ENCODE measurements around the gene ADGRL2. TPM values are rescaled to one million over a fixed set of nuclear protein-coding genes. Genes with fewer than 3 reads are reported as not detected.

The ADGRL2 gene
- total RNA-seq, 1 donor: 104 TPM

DNA sequence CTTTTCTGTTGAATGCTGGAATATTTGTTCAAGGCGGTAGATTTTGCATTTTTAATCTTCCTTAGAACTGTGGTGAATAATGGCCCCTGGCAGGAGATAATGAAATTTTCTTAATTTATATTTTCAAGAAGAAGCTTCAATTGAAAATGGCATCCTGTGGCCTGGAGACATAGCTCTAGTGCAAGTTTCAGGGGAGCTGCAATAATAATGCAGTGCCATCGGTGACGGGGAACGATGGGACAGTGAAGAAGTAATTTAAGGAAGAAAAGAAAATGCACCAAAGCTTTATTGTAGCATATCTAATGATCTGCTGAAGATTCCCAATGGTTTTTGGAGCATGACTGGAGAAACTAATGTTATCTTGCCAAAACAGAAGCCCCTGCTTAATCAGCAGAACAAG lies 128.4 kb downstream of the ADGRL2 start:
- no peak for DNase-seq (ENCODE audit: low read depth)
- TF ChIP-seq, protein P1, sequence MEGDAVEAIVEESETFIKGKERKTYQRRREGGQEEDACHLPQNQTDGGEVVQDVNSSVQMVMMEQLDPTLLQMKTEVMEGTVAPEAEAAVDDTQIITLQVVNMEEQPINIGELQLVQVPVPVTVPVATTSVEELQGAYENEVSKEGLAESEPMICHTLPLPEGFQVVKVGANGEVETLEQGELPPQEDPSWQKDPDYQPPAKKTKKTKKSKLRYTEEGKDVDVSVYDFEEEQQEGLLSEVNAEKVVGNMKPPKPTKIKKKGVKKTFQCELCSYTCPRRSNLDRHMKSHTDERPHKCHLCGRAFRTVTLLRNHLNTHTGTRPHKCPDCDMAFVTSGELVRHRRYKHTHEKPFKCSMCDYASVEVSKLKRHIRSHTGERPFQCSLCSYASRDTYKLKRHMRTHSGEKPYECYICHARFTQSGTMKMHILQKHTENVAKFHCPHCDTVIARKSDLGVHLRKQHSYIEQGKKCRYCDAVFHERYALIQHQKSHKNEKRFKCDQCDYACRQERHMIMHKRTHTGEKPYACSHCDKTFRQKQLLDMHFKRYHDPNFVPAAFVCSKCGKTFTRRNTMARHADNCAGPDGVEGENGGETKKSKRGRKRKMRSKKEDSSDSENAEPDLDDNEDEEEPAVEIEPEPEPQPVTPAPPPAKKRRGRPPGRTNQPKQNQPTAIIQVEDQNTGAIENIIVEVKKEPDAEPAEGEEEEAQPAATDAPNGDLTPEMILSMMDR (IDR thresholded peaks at IDR 0.05; ENCODE audit: insufficient read depth, low read length): no peak
- no peak overlapping the region for H3K4me3 ChIP-seq (ENCODE audit: low read depth, low read length)

DNA sequence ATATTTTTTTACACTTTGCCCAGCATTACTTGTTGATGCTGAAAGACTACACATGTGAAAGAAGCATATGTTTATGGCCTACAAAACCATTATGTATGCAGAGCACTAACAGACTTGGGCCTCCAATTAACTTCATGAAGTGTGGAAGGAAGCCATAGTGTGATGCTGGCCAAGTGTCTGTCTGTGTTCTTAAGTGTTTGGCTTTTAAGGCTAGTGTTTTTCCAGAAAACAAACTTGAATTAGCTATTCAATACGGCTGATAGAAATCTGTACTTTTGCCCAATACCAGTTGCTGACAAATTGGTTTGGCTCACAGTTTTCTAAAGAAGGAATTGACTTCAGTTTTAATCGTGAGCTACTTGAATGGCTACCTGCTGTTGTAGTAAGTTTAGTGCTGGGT lies 136.1 kb downstream of the ADGRL2 start:
- no peak for DNase-seq (ENCODE audit: low read depth)
- TF ChIP-seq, protein P1 (IDR thresholded peaks at IDR 0.05; ENCODE audit: insufficient read depth, low read length): no peak

DNA sequence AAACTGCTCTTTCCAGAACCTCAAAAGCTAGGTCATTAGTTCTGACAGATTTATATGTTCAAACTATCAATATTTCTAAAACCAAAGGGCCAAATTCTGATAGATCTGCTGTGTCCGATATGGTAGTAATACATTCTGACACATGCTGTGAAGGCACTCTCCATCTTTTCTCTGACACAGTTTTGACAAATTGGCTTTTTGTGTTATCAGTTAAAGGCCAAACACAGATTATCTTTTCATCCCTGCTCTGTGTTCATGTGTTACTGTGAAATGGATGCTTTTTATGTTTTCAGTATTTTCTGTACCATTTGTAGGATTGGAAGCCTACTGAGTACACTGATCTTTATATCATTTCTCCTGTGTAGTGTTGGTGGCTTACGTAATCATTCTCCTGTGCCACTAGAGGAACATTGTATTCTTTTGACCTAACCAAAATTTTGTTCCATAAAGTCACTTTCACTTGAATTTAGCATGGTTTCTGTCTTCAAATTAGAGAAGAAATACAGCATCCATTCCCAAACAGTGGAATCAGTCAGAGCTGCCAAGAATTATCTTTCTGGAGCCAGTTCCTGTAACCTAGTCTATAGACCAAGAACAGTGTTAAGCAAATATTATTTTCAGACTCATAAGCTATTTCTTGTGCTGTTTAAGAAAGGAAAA lies 137.2 kb downstream of the ADGRL2 start:
- no peak overlapping the region for H3K4me3 ChIP-seq (ENCODE audit: low read depth, low read length)
- TF ChIP-seq, protein P1 (IDR thresholded peaks at IDR 0.05; ENCODE audit: insufficient read depth, low read length): no peak
- peak; percentile 51 for DNase-seq (ENCODE audit: low read depth)

More for the DNA sequence above, 136.1 kb downstream of the ADGRL2 start:
- no peak overlapping the region for H3K4me3 ChIP-seq (ENCODE audit: low read depth, low read length)

DNA sequence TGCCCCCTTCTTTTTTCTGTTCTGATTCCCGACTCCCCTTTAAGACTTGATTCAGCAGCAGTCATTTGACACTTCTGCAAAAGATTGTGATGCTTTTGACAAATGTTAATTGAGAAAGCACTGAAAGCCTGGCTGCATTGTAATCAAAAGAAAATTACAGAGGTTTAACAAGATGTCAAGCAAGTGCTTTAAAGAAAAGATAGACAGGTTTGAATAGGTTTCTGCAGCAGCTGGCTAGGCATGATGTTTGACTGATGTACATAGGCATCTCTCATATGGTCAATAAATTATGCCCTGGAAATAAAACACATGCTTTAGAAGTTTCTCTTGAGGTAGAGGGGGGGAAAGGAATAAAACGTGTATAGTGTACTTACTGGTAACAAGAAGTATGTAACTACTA lies 147.8 kb downstream of the ADGRL2 start:
- DNase-seq (ENCODE audit: low read depth): no peak
- no peak overlapping the region for H3K4me3 ChIP-seq (ENCODE audit: low read depth, low read length)
- TF ChIP-seq, protein P1 (IDR thresholded peaks at IDR 0.05; ENCODE audit: insufficient read depth, low read length): no peak

DNA sequence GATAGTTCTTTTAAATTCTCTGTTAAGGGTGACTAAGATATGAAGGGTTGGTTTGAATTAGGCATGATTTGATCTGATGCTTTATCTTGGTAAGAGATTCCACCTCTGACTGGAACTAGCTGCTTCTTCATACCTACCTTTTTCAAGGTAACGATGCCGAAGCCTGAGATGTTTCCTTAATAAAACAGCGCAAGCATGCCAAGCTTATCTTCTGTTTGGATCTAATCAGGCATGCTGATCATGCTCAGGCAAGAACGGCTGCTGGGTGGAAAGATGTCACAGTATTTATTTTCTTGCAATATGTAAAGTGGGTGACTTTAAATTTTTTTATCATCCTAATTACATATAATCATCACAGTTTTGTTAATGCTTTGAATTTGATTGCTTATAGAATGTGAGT lies 148.7 kb downstream of the ADGRL2 start:
- no peak for DNase-seq (ENCODE audit: low read depth)
- TF ChIP-seq, protein P1 (IDR thresholded peaks at IDR 0.05; ENCODE audit: insufficient read depth, low read length): no peak
- no peak overlapping the region for H3K4me3 ChIP-seq (ENCODE audit: low read depth, low read length)

DNA sequence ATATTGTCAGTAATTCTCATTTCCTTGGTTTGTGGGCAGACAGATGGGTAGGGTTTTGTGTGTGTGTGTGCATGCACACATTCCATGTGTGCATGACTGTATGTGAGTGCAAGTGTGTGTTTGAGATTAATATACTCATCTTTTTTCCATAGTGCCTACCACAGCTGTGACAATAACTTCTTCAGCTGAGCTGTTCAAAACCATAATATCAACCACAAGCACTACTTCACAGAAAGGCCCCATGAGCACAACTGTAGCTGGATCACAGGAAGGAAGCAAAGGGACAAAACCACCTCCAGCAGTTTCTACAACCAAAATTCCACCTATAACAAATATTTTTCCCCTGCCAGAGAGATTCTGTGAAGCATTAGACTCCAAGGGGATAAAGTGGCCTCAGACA lies 149.3 kb downstream of the ADGRL2 start:
- DNase-seq (ENCODE audit: low read depth): no peak
- H3K4me3 ChIP-seq (ENCODE audit: low read depth, low read length): no peak overlapping the region
- TF ChIP-seq, protein P1 (IDR thresholded peaks at IDR 0.05; ENCODE audit: insufficient read depth, low read length): no peak

Measured in fibroblast of the aortic adventitia (primary cell).